Stomach (tissue), 4 donors: ENCODE measurements around the gene ROCK2.

Experiments
- EP300 ChIP-seq: sonication (generic); formaldehyde crosslinking; IDR thresholded peaks from one replicate; pipeline ENCODE4 v1.6.1; 2017; ENCODE audit warnings: antibody characterized with exemption
- POLR2A ChIP-seq, 4 donors: fragments of 450-650 bp; IDR thresholded peaks; one replicate each; pipeline ENCODE4 v1.6.1; 2016; ENCODE audit warnings: antibody characterized with exemption in 4 of 4, control low read depth in 2 of 4, mild to moderate bottlenecking in 1 of 4, moderate library complexity in 1 of 4
- POLR2AphosphoS5 ChIP-seq, 3 donors: sonication (generic); formaldehyde crosslinking; IDR thresholded peaks; one replicate each; pipeline ENCODE4 v1.6.1; 2016; ENCODE audit warnings: antibody characterized with exemption in 3 of 3
- TF ChIP-seq, protein P1 (sequence below), 7 experiments: fragments of 450-650 bp in 4 of 7; fragments of 200-600 bp in 3 of 7; sonication (generic) in 3 of 7; IDR thresholded peaks; one replicate each; pipeline ENCODE4 v1.5.1; 2016 to 2019; ENCODE audit warnings: antibody characterized with exemption in 7 of 7, control low read depth in 2 of 7, mild to moderate bottlenecking in 1 of 7

GRCh38 chr2:11279398-11279797, 65.0 kb downstream of the ROCK2 start:
- no peak for TF ChIP-seq EP300
- TF ChIP-seq, protein P1, sequence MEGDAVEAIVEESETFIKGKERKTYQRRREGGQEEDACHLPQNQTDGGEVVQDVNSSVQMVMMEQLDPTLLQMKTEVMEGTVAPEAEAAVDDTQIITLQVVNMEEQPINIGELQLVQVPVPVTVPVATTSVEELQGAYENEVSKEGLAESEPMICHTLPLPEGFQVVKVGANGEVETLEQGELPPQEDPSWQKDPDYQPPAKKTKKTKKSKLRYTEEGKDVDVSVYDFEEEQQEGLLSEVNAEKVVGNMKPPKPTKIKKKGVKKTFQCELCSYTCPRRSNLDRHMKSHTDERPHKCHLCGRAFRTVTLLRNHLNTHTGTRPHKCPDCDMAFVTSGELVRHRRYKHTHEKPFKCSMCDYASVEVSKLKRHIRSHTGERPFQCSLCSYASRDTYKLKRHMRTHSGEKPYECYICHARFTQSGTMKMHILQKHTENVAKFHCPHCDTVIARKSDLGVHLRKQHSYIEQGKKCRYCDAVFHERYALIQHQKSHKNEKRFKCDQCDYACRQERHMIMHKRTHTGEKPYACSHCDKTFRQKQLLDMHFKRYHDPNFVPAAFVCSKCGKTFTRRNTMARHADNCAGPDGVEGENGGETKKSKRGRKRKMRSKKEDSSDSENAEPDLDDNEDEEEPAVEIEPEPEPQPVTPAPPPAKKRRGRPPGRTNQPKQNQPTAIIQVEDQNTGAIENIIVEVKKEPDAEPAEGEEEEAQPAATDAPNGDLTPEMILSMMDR (IDR thresholded peaks at IDR 0.05): no peak
- TF ChIP-seq POLR2AphosphoS5 (IDR thresholded peaks at IDR 0.05): no peak
- TF ChIP-seq POLR2A (IDR thresholded peaks at IDR 0.05): no peak
